ENCODE results near the gene PACRG.
"Not testable (repeated sequence)": the region's sequence is repeated elsewhere in the genome, so short reads cannot be mapped to it uniquely, and the experiment has no call there.

PACRG gene

GRCh38 chr6:162727322-162728182 is at the start of gene PACRG, which contains the start of gene PRKN:
Gene PACRG, plus strand, starts transcription at chr6:162727974.
Gene PRKN, minus strand, starts transcription at chr6:162727766.
- DNase-seq: peak; percentile 97

GRCh38 chr6:162678896-162679295 is 48.9 kb upstream of the PACRG start:
- DNase-seq: not testable (repeated sequence)

- no peak for DNase-seq
Observed at GRCh38 chr6:162679681-162680080, 48.1 kb upstream of the PACRG start.

- DNase-seq: no peak
Observed at GRCh38 chr6:162680367-162680766, 47.4 kb upstream of the PACRG start.

GRCh38 chr6:162680871-162681270 is 46.9 kb upstream of the PACRG start:
- DNase-seq: no peak

- DNase-seq: no peak
Observed at GRCh38 chr6:162681447-162681846, 46.3 kb upstream of the PACRG start.

- no peak for DNase-seq
Observed at GRCh38 chr6:162683135-162683534, 44.6 kb upstream of the PACRG start.

GRCh38 chr6:162684052-162684451 is 43.7 kb upstream of the PACRG start:
- DNase-seq: no peak

GRCh38 chr6:162684961-162685360 is 42.8 kb upstream of the PACRG start:
- no peak for DNase-seq

GRCh38 chr6:162685586-162685985 is 42.2 kb upstream of the PACRG start:
- no peak for DNase-seq

GRCh38 chr6:162688751-162689345 is 38.9 kb upstream of the PACRG start:
- no peak for DNase-seq

GRCh38 chr6:162690158-162690557 is 37.6 kb upstream of the PACRG start:
- no peak for DNase-seq

- DNase-seq: no peak
Observed at GRCh38 chr6:162697872-162698403, 29.8 kb upstream of the PACRG start.

GRCh38 chr6:162698440-162698839 is 29.3 kb upstream of the PACRG start:
- DNase-seq: no peak

GRCh38 chr6:162699961-162700360 is 27.8 kb upstream of the PACRG start:
- no peak for DNase-seq

GRCh38 chr6:162700966-162701365 is 26.8 kb upstream of the PACRG start:
- no peak for DNase-seq

GRCh38 chr6:162701551-162701950 is 26.2 kb upstream of the PACRG start:
- no peak for DNase-seq

GRCh38 chr6:162702446-162702845 is 25.3 kb upstream of the PACRG start:
- no peak for DNase-seq

- no peak for DNase-seq
Observed at GRCh38 chr6:162704001-162704400, 23.8 kb upstream of the PACRG start.

GRCh38 chr6:162705736-162706135 is 22.0 kb upstream of the PACRG start:
- DNase-seq: no peak

- DNase-seq: no peak
Observed at GRCh38 chr6:162706232-162706631, 21.5 kb upstream of the PACRG start.

- no peak for DNase-seq
Observed at GRCh38 chr6:162708971-162709370, 18.8 kb upstream of the PACRG start.

GRCh38 chr6:162709431-162709830 is 18.3 kb upstream of the PACRG start:
- DNase-seq: no peak

GRCh38 chr6:162710419-162710818 is 17.4 kb upstream of the PACRG start:
- DNase-seq: no peak

Measured in stimulated activated CD4-positive, alpha-beta T cell treated with anti-CD3 and anti-CD28 coated beads, Interleukin-12 subunit alpha, Interleukin-12 subunit beta, amount 100 ng/mL, for 4 hours (primary cell).